ENCODE results near the gene SPINK7.

Gene SPINK7

GRCh38 chr5:148333262-148333849, 21.1 kb downstream of the SPINK7 start:
- in situ Hi-C loops (cut with MboI; ENCODE audit: low pct_unique_long_range_greater_than_20kb, low sequenced_read_pairs, unreplicated experiment): no loop called here
- no peak for TF ChIP-seq CTCF (IDR thresholded peaks at IDR 0.05; ENCODE audit: extremely low read depth, insufficient read depth, missing control alignments)
- no peak for DNase-seq (ENCODE audit: low spot score)

- in situ Hi-C loops (cut with MboI; ENCODE audit: low pct_unique_long_range_greater_than_20kb, low sequenced_read_pairs, unreplicated experiment): no loop called here
- DNase-seq (ENCODE audit: low spot score): no peak
- TF ChIP-seq CTCF (IDR thresholded peaks at IDR 0.05; ENCODE audit: extremely low read depth, insufficient read depth, missing control alignments): no peak
Measured at GRCh38 chr5:148335259-148335658, 23.0 kb downstream of the SPINK7 start, which contains the start of gene SPINK9. SPINK9 (plus strand) TSS chr5:148335559; CDS start chr5:148335614, 55 bp downstream.

DNA sequence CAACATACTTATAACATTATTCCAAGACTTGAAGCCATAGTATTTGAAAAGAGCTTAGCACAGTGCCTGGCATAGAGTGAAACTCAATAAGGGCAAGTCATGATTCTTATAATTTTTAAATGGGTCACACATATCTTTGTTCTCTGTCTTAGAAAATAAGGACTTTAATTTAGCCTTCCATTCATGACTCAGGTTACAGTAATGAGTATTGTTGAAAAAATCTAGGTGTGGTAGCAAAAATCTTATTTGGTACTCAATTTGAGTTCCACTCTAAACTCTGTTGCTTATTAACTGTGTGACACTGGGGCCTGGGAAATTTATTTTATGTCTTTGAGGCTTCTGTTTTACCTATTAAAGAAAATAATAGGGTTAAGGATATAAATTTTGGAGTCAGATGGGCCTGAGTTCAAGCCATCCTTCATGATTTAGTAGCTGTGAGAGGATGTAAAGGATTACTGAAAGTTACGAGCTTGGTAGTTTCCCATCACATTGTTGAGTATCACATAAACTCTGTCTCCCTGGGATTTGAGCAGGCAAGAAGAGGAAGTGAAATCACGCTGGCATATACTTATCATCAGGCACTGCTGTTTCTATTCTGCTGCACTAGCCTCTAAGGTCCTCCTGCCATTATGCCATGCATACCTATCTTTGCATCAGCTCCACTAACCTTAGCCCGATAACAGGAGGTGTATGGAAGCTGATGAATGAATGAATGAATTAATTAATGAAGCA, 24.6 kb downstream of the SPINK7 start:
- TF ChIP-seq CTCF (IDR thresholded peaks at IDR 0.05; ENCODE audit: extremely low read depth, insufficient read depth, missing control alignments): no peak
- in situ Hi-C loops (cut with MboI; ENCODE audit: low pct_unique_long_range_greater_than_20kb, low sequenced_read_pairs, unreplicated experiment): no loop called here
- no peak for DNase-seq (ENCODE audit: low spot score)

- DNase-seq (ENCODE audit: low spot score): no peak
- no peak for TF ChIP-seq CTCF (IDR thresholded peaks at IDR 0.05; ENCODE audit: extremely low read depth, insufficient read depth, missing control alignments)
- in situ Hi-C loops (cut with MboI; ENCODE audit: low pct_unique_long_range_greater_than_20kb, low sequenced_read_pairs, unreplicated experiment): no loop called here
Measured at GRCh38 chr5:148342371-148343045, 30.3 kb downstream of the SPINK7 start.

DNA sequence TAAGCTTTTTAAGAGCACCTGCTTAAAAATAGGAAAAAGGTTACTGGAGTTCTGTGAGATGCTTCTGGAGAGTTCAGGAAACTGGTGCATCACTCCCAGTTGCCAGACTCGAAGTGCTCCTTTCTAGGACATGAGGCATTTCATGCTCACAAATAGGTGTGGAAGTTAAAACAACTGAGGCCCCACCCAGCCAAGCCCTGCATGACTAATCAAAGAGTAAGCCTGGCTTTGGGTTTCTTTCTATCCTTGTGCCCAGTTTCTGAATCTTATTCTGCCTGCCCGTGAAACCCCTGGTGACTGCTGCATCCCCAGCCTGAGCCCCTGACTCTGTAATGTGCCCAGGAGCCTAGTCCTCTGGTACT, 30.8 kb downstream of the SPINK7 start:
- no peak for DNase-seq (ENCODE audit: low spot score)
- TF ChIP-seq CTCF (IDR thresholded peaks at IDR 0.05; ENCODE audit: extremely low read depth, insufficient read depth, missing control alignments): no peak
- in situ Hi-C loops (cut with MboI; ENCODE audit: low pct_unique_long_range_greater_than_20kb, low sequenced_read_pairs, unreplicated experiment): no loop called here

DNA sequence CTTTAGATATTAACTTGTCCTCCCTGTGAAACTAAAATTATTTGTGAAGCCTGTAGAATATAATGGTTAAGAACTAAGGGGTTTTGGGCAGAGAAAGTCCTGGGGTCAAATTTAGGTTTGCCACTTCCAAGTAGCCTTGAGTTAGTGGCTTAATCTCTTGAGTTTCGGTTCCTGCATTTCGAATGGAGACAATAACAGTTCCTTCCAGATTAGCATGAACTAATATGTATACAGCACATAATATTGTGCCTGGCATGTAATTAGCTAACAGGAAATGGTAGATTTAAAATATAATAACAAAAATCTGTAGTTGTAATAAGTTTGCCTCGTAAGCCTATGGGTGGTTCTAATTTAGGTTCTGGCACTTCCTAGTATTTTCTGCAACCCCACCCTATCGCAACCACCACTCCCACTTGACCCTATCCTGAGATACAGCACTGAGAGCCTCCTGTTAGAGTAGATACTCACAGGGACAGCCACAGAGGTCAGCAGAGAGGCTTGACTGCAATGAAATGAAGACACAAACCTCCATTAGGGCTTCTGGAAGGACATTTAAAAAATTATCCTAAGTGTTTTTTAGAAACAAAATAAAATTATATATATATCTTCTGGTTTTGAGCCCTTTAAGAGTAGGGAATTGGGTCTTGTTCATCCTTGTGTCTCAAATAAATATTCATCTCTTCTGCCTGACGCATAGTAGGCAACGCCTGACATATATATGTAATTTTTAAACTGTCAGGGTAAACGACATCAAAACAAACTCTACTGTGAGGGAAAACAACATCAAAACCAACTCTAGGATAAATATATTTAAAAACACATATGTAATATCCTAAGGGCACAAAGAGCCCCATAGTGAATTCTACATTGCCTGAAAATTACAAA, 31.6 kb downstream of the SPINK7 start:
- in situ Hi-C loops (cut with MboI; ENCODE audit: low pct_unique_long_range_greater_than_20kb, low sequenced_read_pairs, unreplicated experiment): no loop called here
- no peak for TF ChIP-seq CTCF (IDR thresholded peaks at IDR 0.05; ENCODE audit: extremely low read depth, insufficient read depth, missing control alignments)
- DNase-seq (ENCODE audit: low spot score): no peak

Measured in GM13977 (cell line).